ENCODE measurements around the gene RASGEF1C. TPM values are rescaled to one million over a fixed set of nuclear protein-coding genes. Genes with fewer than 3 reads are reported as not detected.

RASGEF1C gene
- total RNA-seq: 1 to 10 TPM; 1.2 to 3.1 (median 2.5) TPM

GRCh38 chr5:180209137-180209581 lies at the start of gene RASGEF1C:
Gene RASGEF1C, minus strand, starts transcription at chr5:180209211. Its CDS starts 71,159 bp downstream, at chr5:180138052.
- Histone ChIP-seq H3K4me1 (peaks cover 0 to 24% (median 15%) of the 10 kb centered on the region in 4 donors), H3K36me3 (no peaks in the 10 kb centered on the region), H3K4me3 (peak within 1 kb of the TSS; percentile 49 to 65 (median 50)), H3K27ac (replicated peaks in 1 of 4) (no peak within 1 kb of the TSS), H3K9me3 (no peaks in the 10 kb centered on the region), H3K27me3 (peaks cover 0 to 66% (median 10%) of the 10 kb centered on the region in 4 donors)
- 42% methylated on average over 2 of the region's 55 CpGs for WGBS
- DNase-seq (ENCODE audit: extremely low spot score): no peak
- TF ChIP-seq EP300 (IDR thresholded peaks at IDR 0.05) (no peak), POLR2A (IDR thresholded peaks at IDR 0.05; ENCODE audit: low read depth) (no peak), POLR2AphosphoS5 (IDR thresholded peaks at IDR 0.05) (no peak), CTCF (IDR thresholded peaks at IDR 0.05) (peak; percentile 30 to 49 (median 43))
- intact Hi-C loops (cut with DNase I): loop anchor here (5.0 kb wide), 1 partner anchor 82 kb away; no protein-coding TSS in a partner anchor

GRCh38 chr5:180253036-180253824 lies 44.2 kb upstream of the RASGEF1C start:
- Histone ChIP-seq H3K27ac (replicated peaks in 1 of 4) (no peak overlapping the region), H3K27me3 (no peaks in the 10 kb centered on the region), H3K9me3 (peaks cover 12 to 96% (median 75%) of the 10 kb centered on the region in 4 donors), H3K4me3 (no peak overlapping the region), H3K36me3 (peaks cover 65 to 96% (median 87%) of the 10 kb centered on the region in 4 donors), H3K4me1 (no peaks in the 10 kb centered on the region)
- TF ChIP-seq CTCF (IDR thresholded peaks at IDR 0.05) (no peak), POLR2A (IDR thresholded peaks at IDR 0.05; ENCODE audit: low read depth) (no peak), EP300 (IDR thresholded peaks at IDR 0.05) (no peak), POLR2AphosphoS5 (IDR thresholded peaks at IDR 0.05) (no peak)
- intact Hi-C loops (cut with DNase I): no loop called here
- WGBS: 97% methylated on average over 19 of the region's 24 CpGs
- DNase-seq (ENCODE audit: extremely low spot score): no peak

- Histone ChIP-seq H3K27ac (replicated peaks in 1 of 4) (no peak overlapping the region), H3K9me3 (peaks cover 2 to 94% (median 65%) of the 10 kb centered on the region in 4 donors), H3K4me3 (no peak overlapping the region), H3K4me1 (no peaks in the 10 kb centered on the region), H3K36me3 (peaks cover 63 to 96% (median 86%) of the 10 kb centered on the region in 4 donors), H3K27me3 (no peaks in the 10 kb centered on the region)
- intact Hi-C loops (cut with DNase I): no loop called here
- 97% methylated on average over 7 of the region's 7 CpGs for WGBS
- TF ChIP-seq POLR2AphosphoS5 (IDR thresholded peaks at IDR 0.05) (no peak), CTCF (IDR thresholded peaks at IDR 0.05) (no peak), POLR2A (IDR thresholded peaks at IDR 0.05; ENCODE audit: low read depth) (no peak), EP300 (IDR thresholded peaks at IDR 0.05) (no peak)
- no peak for DNase-seq (ENCODE audit: extremely low spot score)
Measured at GRCh38 chr5:180251887-180252286, 42.9 kb upstream of the RASGEF1C start.

GRCh38 chr5:180251141-180251540 lies 42.1 kb upstream of the RASGEF1C start:
- H3K4me3 ChIP-seq: no peak overlapping the region
- H3K4me1 ChIP-seq: no peaks in the 10 kb centered on the region
- no peak overlapping the region for H3K27ac ChIP-seq (replicated peaks in 1 of 4)
- H3K27me3 ChIP-seq: no peaks in the 10 kb centered on the region
- DNase-seq (ENCODE audit: extremely low spot score): no peak
- no peak for TF ChIP-seq POLR2A (IDR thresholded peaks at IDR 0.05; ENCODE audit: low read depth)
- no peak for TF ChIP-seq POLR2AphosphoS5 (IDR thresholded peaks at IDR 0.05)
- TF ChIP-seq CTCF (IDR thresholded peaks at IDR 0.05): no peak
- no peak for TF ChIP-seq EP300 (IDR thresholded peaks at IDR 0.05)
- intact Hi-C loops (cut with DNase I): no loop called here
- WGBS: 86% methylated on average over 9 of the region's 9 CpGs
- H3K36me3 ChIP-seq: peaks cover 59 to 95% (median 82%) of the 10 kb centered on the region in 4 donors
- H3K9me3 ChIP-seq: peaks cover 0 to 86% (median 58%) of the 10 kb centered on the region in 4 donors
